HEK293T (cell line): Measurements from ENCODE around the gene SMKR1.

Experiments
- ARNT ChIP-seq: fragments of 450-650 bp; IDR thresholded peaks from 2 replicates; pipeline ENCODE4 v1.6.1; 2017; ENCODE audit warnings: mild to moderate bottlenecking
- BHLHE40 ChIP-seq: fragments of 450-650 bp; IDR thresholded peaks from 2 replicates; pipeline ENCODE4 v1.6.1; 2016; ENCODE audit warnings: mild to moderate bottlenecking, moderate library complexity, borderline replicate concordance
- CTBP1 ChIP-seq: fragments of 450-650 bp; IDR thresholded peaks from 2 replicates; pipeline ENCODE4 v1.6.1; 2016; ENCODE audit warnings: borderline replicate concordance
- ELF4 ChIP-seq: fragments of 450-650 bp; IDR thresholded peaks from 2 replicates; pipeline ENCODE4 v1.6.1; 2017; ENCODE audit warnings: antibody characterized with exemption
- FOXK2 ChIP-seq: fragments of 450-650 bp; IDR thresholded peaks from 2 replicates; pipeline ENCODE4 v1.6.1; 2016; ENCODE audit warnings: mild to moderate bottlenecking
- FOXM1 ChIP-seq: fragments of 450-650 bp; IDR thresholded peaks from 2 replicates; pipeline ENCODE4 v1.6.1; 2017; ENCODE audit warnings: mild to moderate bottlenecking, borderline replicate concordance
- HDGF ChIP-seq: fragments of 450-650 bp; IDR thresholded peaks from 2 replicates; pipeline ENCODE4 v1.6.1; 2017; ENCODE audit warnings: antibody characterized with exemption, borderline replicate concordance
- L3MBTL2 ChIP-seq: fragments of 450-650 bp; conservative IDR thresholded peaks from 2 replicates; pipeline ENCODE4 v1.6.1; 2016; ENCODE audit warnings: mild to moderate bottlenecking
- PKNOX1 ChIP-seq: fragments of 450-650 bp; IDR thresholded peaks from 2 replicates; pipeline ENCODE4 v1.6.1; 2016
- SP1 ChIP-seq: fragments of 450-650 bp; IDR thresholded peaks from 2 replicates; pipeline ENCODE4 v1.6.1; 2017
- SUZ12 ChIP-seq: fragments of 450-650 bp; IDR thresholded peaks from 2 replicates; pipeline ENCODE4 v1.6.1; 2016; ENCODE audit warnings: mild to moderate bottlenecking
- TARDBP ChIP-seq: fragments of 450-650 bp; IDR thresholded peaks from 2 replicates; pipeline ENCODE4 v1.6.1; 2016
- ZNF384 ChIP-seq: fragments of 450-650 bp; IDR thresholded peaks from 2 replicates; pipeline ENCODE4 v1.6.1; 2016

- no peak for TF ChIP-seq L3MBTL2
- TF ChIP-seq PKNOX1, result no peak
- no peak for TF ChIP-seq CTBP1
- TF ChIP-seq SP1, result no peak
- no peak for TF ChIP-seq FOXK2
- TF ChIP-seq ARNT, result no peak
- TF ChIP-seq ZNF384, result no peak
- no peak for TF ChIP-seq BHLHE40
- TF ChIP-seq ELF4, result no peak
- TF ChIP-seq FOXM1, result no peak
- no peak for TF ChIP-seq HDGF
- no peak for TF ChIP-seq TARDBP
- TF ChIP-seq SUZ12, result no peak
Measured at GRCh38 chr7:129503725-129504124, 1.4 kb downstream of the SMKR1 start.
